ENCODE measurements around the gene COL4A1.

The COL4A1 gene

GRCh38 chr13:110217085-110217484 is 89.9 kb downstream of the COL4A1 start:
- DNase-seq (ENCODE audit: low read depth), result no peak

DNA sequence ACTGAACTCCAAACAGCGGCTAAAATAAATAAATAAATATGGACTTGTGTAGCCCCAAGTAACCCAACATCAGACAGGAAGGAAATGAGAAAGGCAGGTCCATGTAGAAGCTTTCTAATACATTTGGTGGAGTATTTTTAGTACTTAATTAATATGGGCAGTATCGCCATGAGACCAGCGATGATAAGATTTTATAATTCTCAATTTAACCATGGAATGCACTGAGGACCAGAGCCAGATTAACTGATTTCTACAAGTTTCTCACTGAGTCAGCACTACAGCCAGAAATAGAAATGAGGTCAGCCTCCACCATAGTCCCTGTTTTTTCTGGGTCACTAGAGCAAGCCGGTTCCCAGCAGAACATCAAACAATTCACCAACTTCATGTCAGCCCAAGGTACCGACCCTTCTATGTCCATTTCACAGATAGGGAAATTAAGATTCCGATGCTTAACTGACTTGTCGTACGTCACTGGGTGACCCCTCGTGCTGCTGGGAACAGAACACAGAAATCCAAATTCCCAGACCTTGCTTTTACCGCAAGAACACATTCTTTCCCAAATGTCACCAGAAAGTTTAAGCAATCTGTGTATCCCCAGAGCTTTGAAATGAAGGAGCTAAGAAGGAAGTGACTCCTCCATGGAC is 90.4 kb downstream of the COL4A1 start:
- DNase-seq (ENCODE audit: low read depth), result no peak

DNA sequence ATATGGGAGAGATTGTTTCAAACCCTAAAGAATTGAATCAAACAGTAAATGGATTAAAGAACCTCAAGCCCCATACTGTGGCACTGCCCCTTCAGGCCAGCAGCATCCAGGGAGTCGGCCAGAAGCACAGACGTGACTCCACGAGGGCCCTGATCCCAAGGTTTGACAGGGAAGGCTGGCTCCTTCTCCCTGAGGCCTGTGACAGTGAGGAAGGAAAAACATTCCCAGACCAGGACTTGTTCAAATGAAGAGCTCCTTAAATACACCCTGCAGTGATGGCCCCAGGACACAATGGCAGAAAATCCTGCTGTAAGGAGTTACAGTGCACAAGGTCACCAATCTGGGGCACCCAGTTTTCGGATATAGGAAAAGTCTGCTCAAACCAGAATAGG is 91.0 kb downstream of the COL4A1 start:
- DNase-seq (ENCODE audit: low read depth), result no peak

DNA sequence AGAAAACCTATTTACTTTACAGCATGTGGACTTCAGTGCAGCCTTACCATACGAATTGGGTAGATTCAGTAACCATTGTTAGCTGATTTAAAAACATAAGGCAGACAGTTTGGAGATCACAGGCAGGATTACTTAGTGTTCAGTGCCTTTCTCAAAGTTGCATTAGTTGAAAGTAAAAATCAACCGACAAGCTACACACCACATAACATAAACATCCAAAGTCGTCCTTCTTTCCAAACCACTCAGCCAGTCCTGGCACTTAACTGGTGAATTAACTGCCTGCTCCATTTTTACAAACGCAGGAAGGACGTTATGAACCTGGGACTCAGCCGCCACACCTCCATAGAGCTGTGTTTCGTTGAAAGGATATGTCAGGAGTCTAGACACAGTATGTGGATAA is 91.4 kb downstream of the COL4A1 start:
- DNase-seq (ENCODE audit: low read depth), result no peak

GRCh38 chr13:110214637-110215036 is 92.3 kb downstream of the COL4A1 start:
- DNase-seq (ENCODE audit: low read depth), result no peak

DNA sequence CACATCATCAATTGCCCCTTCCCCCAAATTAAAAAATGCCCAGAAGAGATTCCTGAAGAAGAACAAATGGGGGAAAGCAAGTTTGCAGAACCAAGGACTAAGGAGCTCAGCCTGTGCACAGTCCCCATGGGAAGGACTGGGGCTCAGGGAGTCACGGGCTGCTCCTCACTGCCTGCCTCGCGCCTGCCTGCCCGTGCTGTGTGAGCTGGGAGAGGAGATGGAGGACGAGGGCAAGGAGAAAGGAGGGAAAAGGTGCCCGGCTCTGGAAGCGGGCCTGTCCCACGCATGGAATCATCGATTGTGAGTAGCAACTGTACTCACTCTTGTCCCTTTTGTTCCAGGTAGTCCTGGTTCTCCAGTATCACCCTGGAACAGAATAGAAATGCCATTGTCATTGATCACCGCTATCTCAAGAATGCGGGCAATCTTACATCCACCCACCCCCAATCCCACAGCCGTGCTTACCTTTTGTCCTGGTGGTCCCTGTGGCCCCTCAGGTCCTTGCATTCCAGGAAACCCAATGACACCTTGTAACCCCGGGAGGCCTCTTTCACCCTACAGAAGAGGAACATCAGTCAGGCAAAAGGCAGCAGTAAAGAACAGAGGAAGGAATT is 93.4 kb downstream of the COL4A1 start:
- DNase-seq (ENCODE audit: low read depth), result no peak

DNA sequence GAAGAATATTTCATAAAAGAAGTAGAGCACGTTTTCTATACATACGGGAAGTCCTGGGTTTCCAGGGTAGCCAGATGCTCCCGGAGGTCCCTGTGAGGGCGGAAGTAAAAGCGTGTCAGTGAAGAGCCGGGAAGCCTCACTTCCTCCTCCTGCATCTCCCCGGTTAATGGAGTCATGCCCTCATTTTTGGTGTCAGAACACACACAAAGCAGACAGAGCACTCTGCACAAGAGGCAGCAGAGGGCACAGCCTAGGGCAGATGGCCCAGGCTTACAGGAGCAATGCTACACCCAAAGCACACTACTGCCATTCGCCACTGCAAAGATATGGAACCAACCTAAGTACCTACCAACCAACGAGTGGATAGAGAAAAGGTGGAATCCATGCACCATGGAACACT is 94.4 kb downstream of the COL4A1 start:
- no peak for DNase-seq (ENCODE audit: low read depth)

GRCh38 chr13:110211735-110212134 is 95.2 kb downstream of the COL4A1 start:
- DNase-seq (ENCODE audit: low read depth), result no peak

- DNase-seq (ENCODE audit: low read depth), result no peak
Measured at GRCh38 chr13:110211046-110211445, 95.9 kb downstream of the COL4A1 start.

GRCh38 chr13:110210604-110210985 is 96.4 kb downstream of the COL4A1 start:
- no peak for DNase-seq (ENCODE audit: low read depth)

GRCh38 chr13:110209950-110210603 is 96.9 kb downstream of the COL4A1 start:
- no peak for DNase-seq (ENCODE audit: low read depth)

GRCh38 chr13:110208116-110208515 is 98.8 kb downstream of the COL4A1 start:
- DNase-seq (ENCODE audit: low read depth), result no peak

- DNase-seq (ENCODE audit: low read depth), result no peak
Measured at GRCh38 chr13:110206996-110207395, 100.0 kb downstream of the COL4A1 start.

DNA sequence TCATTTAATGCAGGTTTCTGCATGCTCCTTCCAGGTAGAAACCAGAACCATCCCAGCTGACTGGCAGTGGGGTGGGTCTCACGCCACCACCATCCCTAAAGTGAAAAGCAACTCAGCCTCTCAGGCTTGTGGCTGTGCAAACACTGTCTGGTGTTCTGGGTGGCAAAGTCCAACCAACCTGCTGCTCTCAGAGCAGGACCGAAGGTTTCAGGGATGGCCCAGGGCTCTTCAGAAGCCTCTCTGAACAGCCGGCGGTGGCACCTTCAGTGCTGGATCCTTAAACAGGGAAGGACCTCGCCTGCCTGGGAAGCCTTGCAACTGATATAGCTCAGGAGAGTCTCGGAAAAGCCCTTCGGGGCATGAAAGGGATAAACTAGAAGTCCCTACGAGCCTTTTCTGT is 100.8 kb downstream of the COL4A1 start:
- no peak for DNase-seq (ENCODE audit: low read depth)

- DNase-seq (ENCODE audit: low read depth), result no peak
Measured at GRCh38 chr13:110201114-110201513, 105.8 kb downstream of the COL4A1 start.

DNA sequence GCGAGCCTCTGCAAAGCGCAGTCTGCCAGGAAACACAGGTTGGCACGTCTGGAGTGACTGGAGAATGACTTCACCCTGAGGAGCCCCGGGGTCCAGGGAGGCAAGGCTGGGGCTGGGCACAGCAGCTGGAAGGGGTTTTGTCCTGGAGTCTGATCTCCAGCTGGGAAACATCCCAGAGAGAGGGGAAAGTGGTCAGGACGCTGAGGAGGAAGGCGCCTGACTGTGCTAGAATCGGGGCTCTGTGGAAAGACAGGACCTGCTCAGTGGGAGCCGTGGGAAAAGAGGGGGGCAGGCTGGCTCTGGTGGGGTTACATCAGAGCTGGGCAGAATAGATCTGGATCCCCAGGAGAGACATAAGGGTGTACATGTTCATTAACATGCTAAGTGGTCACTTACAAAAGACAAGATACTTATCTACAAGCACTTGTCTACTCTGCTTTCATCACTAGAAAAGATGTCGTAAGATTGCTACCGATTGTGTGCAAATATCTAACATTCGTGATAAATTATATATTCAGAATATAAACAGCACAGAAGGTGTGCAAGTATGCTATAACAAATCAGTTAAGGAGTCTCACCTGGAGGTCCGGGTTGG is 106.6 kb downstream of the COL4A1 start:
- no peak for DNase-seq (ENCODE audit: low read depth)

GRCh38 chr13:110199046-110199831 is 107.7 kb downstream of the COL4A1 start:
- DNase-seq (ENCODE audit: low read depth), result no peak

GRCh38 chr13:110197471-110197870 is 109.5 kb downstream of the COL4A1 start:
- no peak for DNase-seq (ENCODE audit: low read depth)

- no peak for DNase-seq (ENCODE audit: low read depth)
Measured at GRCh38 chr13:110197026-110197425, 109.9 kb downstream of the COL4A1 start.

DNA sequence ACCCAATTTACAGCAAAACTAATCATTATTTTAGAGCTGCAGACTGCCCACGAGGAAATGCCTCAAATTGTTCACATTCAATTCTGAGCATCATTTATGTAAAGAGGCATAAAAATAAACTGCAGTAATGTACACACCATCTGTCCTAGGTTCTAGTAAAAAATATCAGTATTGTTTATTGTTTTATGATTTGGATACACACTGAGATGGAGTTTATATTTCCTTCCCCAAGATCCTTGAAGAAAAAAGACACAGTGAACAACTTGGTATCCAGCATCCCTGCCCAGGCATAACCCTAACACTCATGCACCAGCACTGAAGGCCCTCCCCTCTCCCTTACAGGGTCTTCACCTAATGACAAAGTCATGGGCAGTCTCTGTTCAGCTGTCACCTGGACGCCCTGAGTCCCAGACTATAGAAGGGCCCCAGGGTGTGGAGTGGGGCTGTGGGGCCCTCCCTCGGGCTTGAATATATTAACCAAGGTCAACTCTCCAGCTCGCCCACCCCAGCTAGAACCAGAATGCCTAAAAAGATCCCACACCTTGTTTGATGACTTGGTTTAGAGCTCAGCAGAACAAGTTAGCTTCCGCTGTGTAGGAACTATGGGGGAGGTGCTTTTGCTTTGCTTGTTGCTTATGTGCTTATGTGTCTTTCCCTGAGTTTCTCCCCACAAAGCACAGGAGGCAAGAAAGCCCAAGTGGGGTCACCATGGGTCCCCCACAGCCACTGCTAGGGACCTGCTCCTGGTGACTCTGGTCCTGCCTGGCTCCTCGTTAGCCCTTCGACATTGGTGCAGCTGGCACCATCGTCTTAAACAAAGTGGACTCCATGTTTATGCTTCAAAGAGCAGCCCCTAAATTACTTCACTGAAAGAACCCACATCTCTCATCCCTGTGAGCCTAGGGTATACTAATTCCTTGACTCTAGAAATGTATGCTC is 111.1 kb downstream of the COL4A1 start:
- no peak for DNase-seq (ENCODE audit: low read depth)

DNA sequence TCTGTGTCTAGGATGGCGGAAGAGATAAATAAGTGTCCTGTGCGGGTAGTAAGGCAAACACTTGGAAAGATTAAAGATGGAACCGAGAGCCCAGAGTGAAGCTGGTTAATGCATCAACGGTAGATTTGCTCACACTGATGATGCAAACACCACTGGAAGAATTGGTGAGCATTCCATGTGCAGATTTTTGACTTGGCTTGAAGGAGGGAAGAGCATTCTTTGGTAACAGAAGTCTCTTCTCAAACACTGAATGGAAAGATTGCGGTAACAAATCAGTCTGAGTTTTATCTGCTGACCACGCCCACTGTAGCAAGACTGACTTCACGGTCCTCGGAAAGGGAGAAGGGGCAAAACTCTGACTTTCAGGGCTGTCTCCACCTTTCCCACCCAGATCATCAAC is 112.5 kb downstream of the COL4A1 start:
- no peak for DNase-seq (ENCODE audit: low read depth)
